GM23338 (cell line): ENCODE results near the gene CFDP1.

Source experiments
- CREB1 ChIP-seq: fragments of 250-450 bp; sonication (Bioruptor Pico); IDR thresholded peaks from 2 replicates; pipeline ENCODE4 v1.5.0; 2020; ENCODE audit warnings: low read depth, mild to moderate bottlenecking, moderate library complexity
- CTCF ChIP-seq, 2 experiments: fragments of 200-600 bp in 1 of 2; sonication (generic) in 1 of 2; conservative IDR thresholded peaks; 2 replicates each; pipeline versions ENCODE4 v1.5.1 to v1.6.1; 2016 to 2017; ENCODE audit warnings: antibody characterized with exemption in 2 of 2, low read depth in 2 of 2, mild to moderate bottlenecking in 2 of 2, moderate library complexity in 1 of 2
- ETS1 ChIP-seq: IDR thresholded peaks from 2 replicates; pipeline ENCODE4 v1.6.1; 2016; ENCODE audit warnings: antibody characterized with exemption
- EZH2 ChIP-seq: fragments of 200-600 bp; sonication (generic); IDR thresholded peaks from one replicate; pipeline ENCODE4 v1.8.0; 2017; ENCODE audit warnings: antibody characterized with exemption, mild to moderate bottlenecking, low read depth; ENCODE audit not compliant: unreplicated experiment
- EZH2phosphoT487 ChIP-seq: fragments of 200-600 bp; sonication (generic); IDR thresholded peaks from one replicate; pipeline ENCODE4 v1.8.1; 2018; ENCODE audit warnings: antibody characterized with exemption; ENCODE audit not compliant: unreplicated experiment
- JUNB ChIP-seq: IDR thresholded peaks from one replicate; pipeline ENCODE4 v1.6.1; 2016; ENCODE audit warnings: antibody characterized with exemption; ENCODE audit not compliant: unreplicated experiment
- NANOG ChIP-seq: IDR thresholded peaks from 2 replicates; pipeline ENCODE4 v1.6.1; 2016; ENCODE audit warnings: antibody characterized with exemption, borderline replicate concordance
- POLR2AphosphoS5 ChIP-seq: IDR thresholded peaks from 2 replicates; pipeline ENCODE4 v1.6.1; 2016; ENCODE audit warnings: antibody characterized with exemption, low read depth
- REST ChIP-seq: IDR thresholded peaks from one replicate; pipeline ENCODE4 v1.6.1; 2018; ENCODE audit warnings: antibody characterized with exemption; ENCODE audit not compliant: unreplicated experiment
- STAT1 ChIP-seq: IDR thresholded peaks from one replicate; pipeline ENCODE4 v1.6.1; 2016; ENCODE audit warnings: antibody characterized with exemption; ENCODE audit not compliant: unreplicated experiment
- ZNF114 ChIP-seq: fragments of 250-450 bp; sonication (Bioruptor Pico); IDR thresholded peaks from 2 replicates; pipeline ENCODE4 v1.5.0; 2020; ENCODE audit warnings: mild to moderate bottlenecking, moderate library complexity
- ZNF331 ChIP-seq: fragments of 250-450 bp; sonication (Bioruptor Pico); IDR thresholded peaks from 2 replicates; pipeline ENCODE4 v1.5.0; 2020; ENCODE audit warnings: low read depth, mild to moderate bottlenecking, moderate library complexity
- TF ChIP-seq, protein P1 (sequence below): fragments of 250-450 bp; sonication (Bioruptor Pico); IDR thresholded peaks from 2 replicates; pipeline ENCODE4 v1.5.0; 2020; ENCODE audit warnings: mild to moderate bottlenecking, moderate library complexity

DNA sequence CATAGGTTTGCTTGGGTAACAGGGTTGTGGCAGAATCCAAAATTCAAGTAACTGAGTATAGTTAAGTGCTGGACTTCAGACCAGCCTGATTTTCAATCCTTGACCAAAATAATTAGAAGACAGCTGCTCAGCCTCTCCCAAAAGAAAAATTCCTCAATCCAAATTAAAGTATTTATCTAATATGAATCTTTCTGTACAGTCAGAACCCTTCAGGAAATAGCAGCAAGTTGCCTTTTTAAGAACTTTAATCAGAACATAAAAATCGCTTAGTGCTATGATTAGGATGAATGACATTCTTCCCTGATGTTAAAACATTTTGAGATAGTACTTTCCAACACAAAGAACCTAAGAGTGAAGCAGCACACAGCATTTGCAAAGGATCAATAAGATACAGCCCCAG is 50.2 kb downstream of the CFDP1 start:
- no peak for TF ChIP-seq CTCF (conservative IDR thresholded peaks at IDR 0.05; ENCODE audit: low read depth in 2 of 2)
- TF ChIP-seq POLR2AphosphoS5, result no peak
- no peak for TF ChIP-seq EZH2
- no peak for TF ChIP-seq REST
- TF ChIP-seq ZNF331 (CRISPR knock-in tag), result no peak
- TF ChIP-seq CREB1 (CRISPR knock-in tag), result no peak
- TF ChIP-seq ZNF114 (CRISPR knock-in tag), result no peak
- no peak for TF ChIP-seq JUNB
- TF ChIP-seq NANOG, result no peak
- TF ChIP-seq EZH2phosphoT487, result no peak
- TF ChIP-seq ETS1, result no peak
- no peak for TF ChIP-seq STAT1
- TF ChIP-seq, protein P1, sequence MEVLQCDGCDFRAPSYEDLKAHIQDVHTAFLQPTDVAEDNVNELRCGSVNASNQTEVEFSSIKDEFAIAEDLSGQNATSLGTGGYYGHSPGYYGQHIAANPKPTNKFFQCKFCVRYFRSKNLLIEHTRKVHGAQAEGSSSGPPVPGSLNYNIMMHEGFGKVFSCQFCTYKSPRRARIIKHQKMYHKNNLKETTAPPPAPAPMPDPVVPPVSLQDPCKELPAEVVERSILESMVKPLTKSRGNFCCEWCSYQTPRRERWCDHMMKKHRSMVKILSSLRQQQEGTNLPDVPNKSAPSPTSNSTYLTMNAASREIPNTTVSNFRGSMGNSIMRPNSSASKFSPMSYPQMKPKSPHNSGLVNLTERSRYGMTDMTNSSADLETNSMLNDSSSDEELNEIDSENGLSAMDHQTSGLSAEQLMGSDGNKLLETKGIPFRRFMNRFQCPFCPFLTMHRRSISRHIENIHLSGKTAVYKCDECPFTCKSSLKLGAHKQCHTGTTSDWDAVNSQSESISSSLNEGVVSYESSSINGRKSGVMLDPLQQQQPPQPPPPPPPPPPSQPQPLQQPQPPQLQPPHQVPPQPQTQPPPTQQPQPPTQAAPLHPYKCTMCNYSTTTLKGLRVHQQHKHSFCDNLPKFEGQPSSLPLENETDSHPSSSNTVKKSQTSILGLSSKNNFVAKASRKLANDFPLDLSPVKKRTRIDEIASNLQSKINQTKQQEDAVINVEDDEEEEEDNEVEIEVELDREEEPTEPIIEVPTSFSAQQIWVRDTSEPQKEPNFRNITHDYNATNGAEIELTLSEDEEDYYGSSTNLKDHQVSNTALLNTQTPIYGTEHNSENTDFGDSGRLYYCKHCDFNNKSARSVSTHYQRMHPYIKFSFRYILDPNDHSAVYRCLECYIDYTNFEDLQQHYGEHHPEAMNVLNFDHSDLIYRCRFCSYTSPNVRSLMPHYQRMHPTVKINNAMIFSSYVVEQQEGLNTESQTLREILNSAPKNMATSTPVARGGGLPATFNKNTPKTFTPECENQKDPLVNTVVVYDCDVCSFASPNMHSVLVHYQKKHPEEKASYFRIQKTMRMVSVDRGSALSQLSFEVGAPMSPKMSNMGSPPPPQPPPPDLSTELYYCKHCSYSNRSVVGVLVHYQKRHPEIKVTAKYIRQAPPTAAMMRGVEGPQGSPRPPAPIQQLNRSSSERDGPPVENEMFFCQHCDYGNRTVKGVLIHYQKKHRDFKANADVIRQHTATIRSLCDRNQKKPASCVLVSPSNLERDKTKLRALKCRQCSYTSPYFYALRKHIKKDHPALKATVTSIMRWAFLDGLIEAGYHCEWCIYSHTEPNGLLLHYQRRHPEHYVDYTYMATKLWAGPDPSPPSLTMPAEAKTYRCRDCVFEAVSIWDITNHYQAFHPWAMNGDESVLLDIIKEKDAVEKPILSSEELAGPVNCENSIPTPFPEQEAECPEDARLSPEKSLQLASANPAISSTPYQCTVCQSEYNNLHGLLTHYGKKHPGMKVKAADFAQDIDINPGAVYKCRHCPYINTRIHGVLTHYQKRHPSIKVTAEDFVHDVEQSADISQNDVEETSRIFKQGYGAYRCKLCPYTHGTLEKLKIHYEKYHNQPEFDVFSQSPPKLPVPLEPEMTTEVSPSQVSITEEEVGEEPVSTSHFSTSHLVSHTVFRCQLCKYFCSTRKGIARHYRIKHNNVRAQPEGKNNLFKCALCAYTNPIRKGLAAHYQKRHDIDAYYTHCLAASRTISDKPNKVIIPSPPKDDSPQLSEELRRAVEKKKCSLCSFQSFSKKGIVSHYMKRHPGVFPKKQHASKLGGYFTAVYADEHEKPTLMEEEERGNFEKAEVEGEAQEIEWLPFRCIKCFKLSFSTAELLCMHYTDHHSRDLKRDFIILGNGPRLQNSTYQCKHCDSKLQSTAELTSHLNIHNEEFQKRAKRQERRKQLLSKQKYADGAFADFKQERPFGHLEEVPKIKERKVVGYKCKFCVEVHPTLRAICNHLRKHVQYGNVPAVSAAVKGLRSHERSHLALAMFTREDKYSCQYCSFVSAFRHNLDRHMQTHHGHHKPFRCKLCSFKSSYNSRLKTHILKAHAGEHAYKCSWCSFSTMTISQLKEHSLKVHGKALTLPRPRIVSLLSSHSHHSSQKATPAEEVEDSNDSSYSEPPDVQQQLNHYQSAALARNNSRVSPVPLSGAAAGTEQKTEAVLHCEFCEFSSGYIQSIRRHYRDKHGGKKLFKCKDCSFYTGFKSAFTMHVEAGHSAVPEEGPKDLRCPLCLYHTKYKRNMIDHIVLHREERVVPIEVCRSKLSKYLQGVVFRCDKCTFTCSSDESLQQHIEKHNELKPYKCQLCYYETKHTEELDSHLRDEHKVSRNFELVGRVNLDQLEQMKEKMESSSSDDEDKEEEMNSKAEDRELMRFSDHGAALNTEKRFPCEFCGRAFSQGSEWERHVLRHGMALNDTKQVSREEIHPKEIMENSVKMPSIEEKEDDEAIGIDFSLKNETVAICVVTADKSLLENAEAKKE (CRISPR knock-in tag), result no peak
